Upper lobe of right lung (tissue), 1 donor: ENCODE results near the gene GTF3C2. TPM values are rescaled to one million over a fixed set of nuclear protein-coding genes. Genes with fewer than 3 reads are reported as not detected.

Source experiments
- ATAC-seq: fragments of 200-7000 bp; cut with Tn5 transposase; one replicate; pipeline ENCODE4 v1.9.1; 2020; ENCODE audit warnings: mild to moderate bottlenecking, moderate library complexity
- DNase-seq: peaks from one replicate; pipeline ENCODE4 v3.0.0-alpha.2; 2020
- H3K27ac ChIP-seq: fragments of 200-600 bp; one replicate; pipeline ENCODE4 v1.8.0; 2022
- H3K27me3 ChIP-seq: fragments of 200-600 bp; one replicate; pipeline ENCODE4 v1.8.0; 2022; ENCODE audit warnings: mild to moderate bottlenecking
- H3K36me3 ChIP-seq: fragments of 200-600 bp; one replicate; pipeline ENCODE4 v1.8.0; 2022
- H3K4me1 ChIP-seq: fragments of 200-600 bp; one replicate; pipeline ENCODE4 v1.8.0; 2022
- H3K4me3 ChIP-seq: fragments of 200-600 bp; one replicate; pipeline ENCODE4 v1.8.0; 2022; ENCODE audit warnings: mild to moderate bottlenecking
- H3K9me3 ChIP-seq: fragments of 200-600 bp; one replicate; pipeline ENCODE4 v1.8.0; 2022
- intact Hi-C: fragments of 100-400 bp; cut with DNase I; formaldehyde crosslinking; loops from one replicate; pipeline ENCODE4 v1.11.0; 2022
- total RNA-seq: library from RNA; stranded (reverse); fragmentation: NEBNext Ultra II Directional; extraction: Animal tissue kit (Norgen Biotek cat#: 25700); gene quantifications from one replicate; pipeline ENCODE4 v1.2.1, GENCODE V29; 2021
- TF ChIP-seq, protein P1 (sequence below): fragments of 200-600 bp; IDR thresholded peaks from one replicate; pipeline ENCODE4 v1.8.0; 2022; ENCODE audit warnings: antibody characterized with exemption
- donor health status: DM: no; HTN: yes; CAD: no; lungs with severe emphysema.

The GTF3C2 gene
- total RNA-seq, 1 donor from 2014 or later, result 54.4 TPM

DNA sequence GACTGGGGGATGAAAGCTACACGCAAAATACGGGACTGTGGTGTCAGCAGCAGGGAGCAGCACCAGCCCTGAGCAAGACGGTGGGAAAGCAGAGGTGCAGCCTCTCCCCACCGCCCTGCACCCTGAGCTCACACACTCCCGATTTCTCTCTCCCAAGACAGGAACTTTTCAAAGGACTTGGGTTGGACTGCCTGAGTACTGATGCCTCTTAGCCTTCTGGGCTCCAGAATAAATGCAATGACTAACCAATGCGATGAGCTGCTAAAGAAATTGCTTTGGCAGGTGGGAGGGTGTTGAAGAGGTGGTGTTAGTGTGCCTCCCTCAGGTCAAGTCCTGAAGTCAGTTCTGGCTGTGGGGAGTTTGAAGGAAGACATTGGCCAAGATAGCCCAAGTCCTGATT lies 64.7 kb downstream of the GTF3C2 start:
- peak; percentile 39 for ATAC-seq
- TF ChIP-seq, protein P1, sequence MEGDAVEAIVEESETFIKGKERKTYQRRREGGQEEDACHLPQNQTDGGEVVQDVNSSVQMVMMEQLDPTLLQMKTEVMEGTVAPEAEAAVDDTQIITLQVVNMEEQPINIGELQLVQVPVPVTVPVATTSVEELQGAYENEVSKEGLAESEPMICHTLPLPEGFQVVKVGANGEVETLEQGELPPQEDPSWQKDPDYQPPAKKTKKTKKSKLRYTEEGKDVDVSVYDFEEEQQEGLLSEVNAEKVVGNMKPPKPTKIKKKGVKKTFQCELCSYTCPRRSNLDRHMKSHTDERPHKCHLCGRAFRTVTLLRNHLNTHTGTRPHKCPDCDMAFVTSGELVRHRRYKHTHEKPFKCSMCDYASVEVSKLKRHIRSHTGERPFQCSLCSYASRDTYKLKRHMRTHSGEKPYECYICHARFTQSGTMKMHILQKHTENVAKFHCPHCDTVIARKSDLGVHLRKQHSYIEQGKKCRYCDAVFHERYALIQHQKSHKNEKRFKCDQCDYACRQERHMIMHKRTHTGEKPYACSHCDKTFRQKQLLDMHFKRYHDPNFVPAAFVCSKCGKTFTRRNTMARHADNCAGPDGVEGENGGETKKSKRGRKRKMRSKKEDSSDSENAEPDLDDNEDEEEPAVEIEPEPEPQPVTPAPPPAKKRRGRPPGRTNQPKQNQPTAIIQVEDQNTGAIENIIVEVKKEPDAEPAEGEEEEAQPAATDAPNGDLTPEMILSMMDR, result no peak
- Histone ChIP-seq H3K4me3 (no peak overlapping the region), H3K9me3 (no peaks in the 10 kb centered on the region), H3K4me1 (no peaks in the 10 kb centered on the region), H3K27ac (no peak overlapping the region), H3K36me3 (no peaks in the 10 kb centered on the region), H3K27me3 (no peaks in the 10 kb centered on the region)
- no peak for DNase-seq
- intact Hi-C loops, result no loop called here

DNA sequence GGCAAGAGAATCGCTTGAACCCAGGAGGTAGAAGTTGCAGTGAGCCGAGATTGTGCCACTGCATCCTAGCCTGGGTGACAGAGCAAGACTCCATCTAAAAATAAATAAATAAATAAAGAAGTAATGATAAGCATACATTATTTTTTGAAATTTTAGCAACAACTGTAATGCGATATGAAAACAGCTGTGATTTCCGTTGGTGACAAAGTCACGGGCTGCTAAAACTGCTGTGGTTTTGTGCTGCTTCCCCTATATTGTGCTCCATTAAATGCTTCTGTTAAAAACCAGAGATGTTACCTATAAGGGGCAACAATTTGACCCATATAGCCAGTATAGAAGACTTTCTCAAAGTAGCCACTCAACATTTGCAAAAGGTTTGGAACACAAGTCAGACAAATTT lies 66.0 kb downstream of the GTF3C2 start:
- no peaks in the 10 kb centered on the region for H3K36me3 ChIP-seq
- no peaks in the 10 kb centered on the region for H3K9me3 ChIP-seq
- DNase-seq, result no peak
- intact Hi-C loops, result no loop called here
- no peak overlapping the region for H3K4me3 ChIP-seq
- ATAC-seq, result no peak
- no peaks in the 10 kb centered on the region for H3K27me3 ChIP-seq
- H3K27ac ChIP-seq, result no peak overlapping the region
- TF ChIP-seq, protein P1, result no peak
- no peaks in the 10 kb centered on the region for H3K4me1 ChIP-seq

DNA sequence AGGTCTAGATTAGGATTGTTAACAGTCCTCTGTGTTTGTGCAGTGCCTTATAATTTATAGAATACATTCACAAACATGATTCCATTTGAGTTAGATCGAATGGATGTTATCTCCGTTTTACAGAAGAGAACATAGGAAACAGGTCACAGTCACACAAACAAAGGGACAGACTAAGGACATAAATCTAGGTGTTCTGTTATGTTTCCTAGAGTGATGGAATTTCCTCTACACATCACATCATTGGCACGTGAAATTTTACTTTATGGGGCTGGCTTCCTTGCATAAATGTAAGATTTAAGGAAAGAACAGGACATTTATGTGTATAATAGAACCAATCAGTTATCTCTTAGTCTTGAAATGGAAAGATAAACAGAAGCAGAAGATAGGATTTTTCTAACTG lies 68.0 kb downstream of the GTF3C2 start:
- H3K4me1 ChIP-seq, result no peaks in the 10 kb centered on the region
- ATAC-seq (no peak), DNase-seq (no peak)
- H3K4me3 ChIP-seq, result no peak overlapping the region
- TF ChIP-seq, protein P1, result no peak
- no peaks in the 10 kb centered on the region for H3K36me3 ChIP-seq
- H3K9me3 ChIP-seq, result no peaks in the 10 kb centered on the region
- no peaks in the 10 kb centered on the region for H3K27me3 ChIP-seq
- intact Hi-C loops, result no loop called here
- no peak overlapping the region for H3K27ac ChIP-seq

DNA sequence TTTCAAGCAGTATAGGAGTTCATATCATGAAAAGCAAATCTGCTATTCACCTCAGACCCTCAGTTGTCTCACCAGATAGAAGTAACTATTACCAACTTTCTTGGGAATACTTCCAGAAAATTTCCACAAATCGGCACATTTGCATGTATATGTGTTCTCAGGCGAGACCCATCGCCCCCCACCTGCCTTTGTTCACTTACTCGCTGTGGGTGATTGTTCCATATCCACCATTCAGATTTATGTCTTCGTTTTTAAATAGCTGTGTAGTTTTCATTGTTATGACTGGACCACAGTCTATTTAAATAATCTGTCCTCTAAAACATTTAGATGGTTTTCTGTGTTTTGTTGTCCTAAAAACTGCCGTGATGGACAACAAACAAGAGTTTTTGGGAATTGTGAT lies 71.1 kb downstream of the GTF3C2 start:
- Histone ChIP-seq H3K9me3 (no peaks in the 10 kb centered on the region), H3K4me3 (no peak overlapping the region), H3K27me3 (peaks cover 2% of the 10 kb centered on the region), H3K27ac (no peak overlapping the region), H3K36me3 (no peaks in the 10 kb centered on the region), H3K4me1 (no peaks in the 10 kb centered on the region)
- intact Hi-C loops, result no loop called here
- TF ChIP-seq, protein P1, result no peak
- no peak for DNase-seq
- no peak for ATAC-seq

DNA sequence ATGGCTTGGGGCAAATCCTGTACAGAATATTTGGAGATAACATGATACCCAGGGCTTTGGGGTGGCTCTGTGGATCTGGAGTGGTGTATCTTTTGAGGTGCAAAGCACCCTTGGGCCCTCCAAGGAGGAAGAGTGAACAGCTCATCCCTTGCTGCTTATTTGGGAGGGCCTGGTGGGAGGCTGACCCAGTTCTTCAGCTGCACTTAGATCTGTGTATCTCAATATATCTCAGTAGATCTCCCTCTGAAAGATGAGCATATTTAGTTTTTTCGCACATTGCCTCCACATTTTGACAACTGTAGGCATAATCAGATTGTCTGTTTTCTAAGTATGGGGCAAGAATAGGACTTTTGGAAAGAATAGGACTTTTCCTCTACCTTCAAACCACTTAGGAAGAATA lies 71.6 kb downstream of the GTF3C2 start:
- TF ChIP-seq, protein P1, result no peak
- Histone ChIP-seq H3K36me3 (no peaks in the 10 kb centered on the region), H3K4me1 (no peaks in the 10 kb centered on the region), H3K4me3 (no peak overlapping the region), H3K27me3 (peaks cover 5% of the 10 kb centered on the region), H3K9me3 (no peaks in the 10 kb centered on the region), H3K27ac (no peak overlapping the region)
- intact Hi-C loops, result no loop called here
- ATAC-seq (no peak), DNase-seq (no peak)

DNA sequence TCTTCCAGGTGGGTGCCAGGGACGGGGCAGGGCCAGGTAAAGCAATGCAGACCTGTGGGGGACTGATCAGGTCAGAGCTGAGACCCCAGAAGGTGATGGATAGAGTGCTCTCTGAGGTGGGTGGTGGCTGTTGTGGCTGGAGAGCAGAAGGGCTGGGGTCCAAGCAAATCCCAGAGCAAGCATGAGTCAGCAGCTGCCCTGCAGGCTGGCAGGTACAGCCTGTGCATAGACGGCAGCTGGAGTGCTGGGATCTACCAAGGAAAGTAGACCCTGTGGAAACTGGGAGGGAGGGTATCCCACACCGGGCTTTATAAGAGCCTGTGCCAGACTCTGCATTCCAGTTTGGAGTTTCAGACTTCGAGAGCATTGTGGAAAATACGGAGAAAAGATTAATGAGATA lies 73.7 kb downstream of the GTF3C2 start:
- H3K4me1 ChIP-seq, result no peaks in the 10 kb centered on the region
- intact Hi-C loops, result no loop called here
- TF ChIP-seq, protein P1, result no peak

More for the DNA sequence above, 73.7 kb downstream of the GTF3C2 start:
- Histone ChIP-seq H3K9me3 (no peaks in the 10 kb centered on the region), H3K27ac (no peak overlapping the region), H3K4me3 (no peak overlapping the region), H3K27me3 (peaks cover 5% of the 10 kb centered on the region), H3K36me3 (no peaks in the 10 kb centered on the region)
- ATAC-seq (no peak), DNase-seq (no peak)
